Measurements from ENCODE around the gene KCNF1. TPM values are rescaled to one million over a fixed set of nuclear protein-coding genes. Genes with fewer than 3 reads are reported as not detected.

Gene KCNF1
- total RNA-seq, 1 donor from 2014 or later: 7.7 TPM

DNA sequence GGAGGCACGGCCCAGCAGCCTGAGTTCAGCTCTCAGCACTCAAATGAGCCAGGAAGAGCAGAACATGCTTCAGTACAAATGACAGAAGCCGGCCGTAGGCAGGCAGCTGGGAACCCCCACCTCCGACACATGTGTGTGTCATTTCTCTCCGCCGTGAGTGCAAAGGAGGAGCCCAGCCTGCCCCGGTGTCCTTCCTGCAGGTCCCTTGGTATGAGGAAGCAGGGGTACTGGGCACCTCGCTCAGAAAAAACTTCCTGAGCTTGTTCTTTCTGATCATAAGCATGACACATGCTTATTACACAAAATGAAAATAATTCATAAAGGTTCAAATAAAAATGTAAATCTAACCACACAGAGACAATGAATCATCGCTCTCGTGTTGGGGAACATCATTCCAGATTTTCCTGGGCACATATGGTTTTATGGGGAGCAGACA lies 35.3 kb downstream of the KCNF1 start:
- Mint-ChIP-seq H3K27me3 (ENCODE audit: unreplicated experiment) (peaks cover 11% of the 10 kb centered on the region), H3K9me3 (ENCODE audit: unreplicated experiment) (peaks cover 10% of the 10 kb centered on the region), H3K36me3 (ENCODE audit: unreplicated experiment) (peaks cover 19% of the 10 kb centered on the region), H3K27ac (ENCODE audit: unreplicated experiment) (peak overlapping the region; percentile 43), H3K4me3 (ENCODE audit: unreplicated experiment) (no peak overlapping the region), H3K4me1 (ENCODE audit: low read depth, unreplicated experiment) (peaks cover 19% of the 10 kb centered on the region)
- TF ChIP-seq, protein P1, sequence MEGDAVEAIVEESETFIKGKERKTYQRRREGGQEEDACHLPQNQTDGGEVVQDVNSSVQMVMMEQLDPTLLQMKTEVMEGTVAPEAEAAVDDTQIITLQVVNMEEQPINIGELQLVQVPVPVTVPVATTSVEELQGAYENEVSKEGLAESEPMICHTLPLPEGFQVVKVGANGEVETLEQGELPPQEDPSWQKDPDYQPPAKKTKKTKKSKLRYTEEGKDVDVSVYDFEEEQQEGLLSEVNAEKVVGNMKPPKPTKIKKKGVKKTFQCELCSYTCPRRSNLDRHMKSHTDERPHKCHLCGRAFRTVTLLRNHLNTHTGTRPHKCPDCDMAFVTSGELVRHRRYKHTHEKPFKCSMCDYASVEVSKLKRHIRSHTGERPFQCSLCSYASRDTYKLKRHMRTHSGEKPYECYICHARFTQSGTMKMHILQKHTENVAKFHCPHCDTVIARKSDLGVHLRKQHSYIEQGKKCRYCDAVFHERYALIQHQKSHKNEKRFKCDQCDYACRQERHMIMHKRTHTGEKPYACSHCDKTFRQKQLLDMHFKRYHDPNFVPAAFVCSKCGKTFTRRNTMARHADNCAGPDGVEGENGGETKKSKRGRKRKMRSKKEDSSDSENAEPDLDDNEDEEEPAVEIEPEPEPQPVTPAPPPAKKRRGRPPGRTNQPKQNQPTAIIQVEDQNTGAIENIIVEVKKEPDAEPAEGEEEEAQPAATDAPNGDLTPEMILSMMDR (IDR thresholded peaks at IDR 0.05; ENCODE audit: partially characterized antibody, unreplicated experiment): no peak
- DNase-seq: no peak

DNA sequence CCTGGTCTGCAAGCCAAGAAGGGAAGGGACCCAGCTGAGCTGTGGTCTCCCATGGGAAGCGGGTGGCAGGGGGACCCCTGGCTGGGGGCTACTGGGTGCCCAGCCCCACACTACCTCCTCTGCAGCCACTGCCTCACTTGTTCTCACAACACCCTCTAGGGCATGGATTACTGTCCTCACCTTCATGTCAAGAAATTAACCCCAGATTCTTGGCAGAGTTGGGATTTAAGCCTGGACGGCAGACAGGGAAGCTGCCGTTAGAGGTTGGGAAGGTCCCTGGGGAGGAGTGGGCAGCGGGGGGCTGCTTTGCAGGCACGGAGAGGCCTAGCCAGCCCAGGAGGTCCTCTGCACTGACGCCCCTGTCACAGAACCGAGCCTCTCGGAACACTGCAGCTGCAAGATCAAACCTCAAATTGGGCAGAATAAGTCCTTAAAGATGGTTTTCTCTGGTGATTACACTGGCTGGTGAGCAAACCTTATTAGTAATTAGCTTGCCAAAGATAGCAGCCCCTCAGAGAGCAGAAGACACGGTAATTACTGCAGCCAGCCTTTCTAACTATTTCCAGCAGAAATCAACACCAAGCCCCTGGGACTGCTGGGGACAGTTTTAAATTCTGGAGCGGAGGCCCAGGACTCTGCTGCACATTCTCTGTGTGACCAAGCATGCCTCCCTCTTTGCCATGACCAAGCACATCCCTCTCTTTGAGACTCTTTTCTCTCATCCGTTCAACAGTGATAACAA lies 35.9 kb downstream of the KCNF1 start:
- no peak for DNase-seq
- TF ChIP-seq, protein P1 (IDR thresholded peaks at IDR 0.05; ENCODE audit: partially characterized antibody, unreplicated experiment): no peak
- Mint-ChIP-seq H3K4me1 (ENCODE audit: low read depth, unreplicated experiment) (peaks cover 22% of the 10 kb centered on the region), H3K36me3 (ENCODE audit: unreplicated experiment) (peaks cover 19% of the 10 kb centered on the region), H3K9me3 (ENCODE audit: unreplicated experiment) (peaks cover 10% of the 10 kb centered on the region), H3K27me3 (ENCODE audit: unreplicated experiment) (peaks cover 11% of the 10 kb centered on the region), H3K4me3 (ENCODE audit: unreplicated experiment) (peak overlapping the region; percentile 11), H3K27ac (ENCODE audit: unreplicated experiment) (no peak overlapping the region)

DNA sequence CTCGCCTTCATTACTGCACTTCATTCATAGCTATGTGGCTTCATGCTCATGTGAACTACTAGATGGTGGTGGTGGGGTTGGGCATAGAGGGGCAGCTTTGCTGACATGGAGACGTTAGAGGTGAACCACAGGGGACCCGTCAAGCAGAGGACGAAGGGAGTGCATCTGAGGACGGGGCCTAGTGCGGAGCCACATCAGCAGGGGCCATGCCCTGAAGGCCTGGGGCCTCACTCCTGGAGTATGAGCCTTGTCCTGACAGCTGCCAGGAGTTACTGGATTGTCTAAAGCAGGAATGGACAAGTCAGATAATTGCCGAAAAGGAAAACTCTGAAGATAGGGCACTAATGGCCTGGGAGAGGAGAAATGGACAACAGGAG lies 36.4 kb downstream of the KCNF1 start:
- DNase-seq: no peak
- Mint-ChIP-seq H3K27ac (ENCODE audit: unreplicated experiment) (no peak overlapping the region), H3K4me1 (ENCODE audit: low read depth, unreplicated experiment) (peaks cover 25% of the 10 kb centered on the region), H3K36me3 (ENCODE audit: unreplicated experiment) (peaks cover 19% of the 10 kb centered on the region), H3K9me3 (ENCODE audit: unreplicated experiment) (peaks cover 12% of the 10 kb centered on the region), H3K4me3 (ENCODE audit: unreplicated experiment) (peak overlapping the region; percentile 11), H3K27me3 (ENCODE audit: unreplicated experiment) (peaks cover 11% of the 10 kb centered on the region)
- TF ChIP-seq, protein P1 (IDR thresholded peaks at IDR 0.05; ENCODE audit: partially characterized antibody, unreplicated experiment): no peak

DNA sequence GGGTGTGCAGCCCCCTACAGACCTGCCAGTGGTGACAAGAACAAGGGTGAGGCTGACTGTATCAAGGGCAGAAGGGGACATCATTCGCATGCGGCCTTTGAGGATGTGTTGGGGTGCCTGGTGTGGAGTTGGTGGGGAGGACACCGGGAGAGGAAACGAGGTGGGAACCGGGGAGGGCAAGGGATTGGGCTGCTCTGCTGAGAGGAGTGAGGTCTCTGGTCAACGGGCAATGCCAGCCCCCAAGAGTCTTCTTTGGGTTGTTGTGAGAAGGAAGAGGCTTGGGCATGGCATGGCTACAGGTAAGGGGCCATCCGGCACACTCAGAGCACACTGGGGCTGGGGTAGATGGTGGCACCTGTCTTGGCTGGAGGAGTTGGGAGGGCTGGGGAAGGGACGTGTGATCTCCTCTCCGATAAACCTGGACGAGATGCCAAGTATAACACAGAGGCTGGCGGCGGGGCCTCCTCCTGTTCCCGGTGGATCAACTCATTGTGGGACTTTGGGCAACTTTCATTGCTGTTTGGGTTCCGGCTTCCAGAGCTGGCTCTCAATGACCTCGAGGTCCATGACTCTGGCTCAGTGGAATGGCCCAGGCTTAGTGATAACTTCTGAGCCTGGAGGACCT lies 37.0 kb downstream of the KCNF1 start:
- H3K4me3 Mint-ChIP-seq (ENCODE audit: unreplicated experiment): no peak overlapping the region
- TF ChIP-seq, protein P1 (IDR thresholded peaks at IDR 0.05; ENCODE audit: partially characterized antibody, unreplicated experiment): no peak
- no peak for DNase-seq

DNA sequence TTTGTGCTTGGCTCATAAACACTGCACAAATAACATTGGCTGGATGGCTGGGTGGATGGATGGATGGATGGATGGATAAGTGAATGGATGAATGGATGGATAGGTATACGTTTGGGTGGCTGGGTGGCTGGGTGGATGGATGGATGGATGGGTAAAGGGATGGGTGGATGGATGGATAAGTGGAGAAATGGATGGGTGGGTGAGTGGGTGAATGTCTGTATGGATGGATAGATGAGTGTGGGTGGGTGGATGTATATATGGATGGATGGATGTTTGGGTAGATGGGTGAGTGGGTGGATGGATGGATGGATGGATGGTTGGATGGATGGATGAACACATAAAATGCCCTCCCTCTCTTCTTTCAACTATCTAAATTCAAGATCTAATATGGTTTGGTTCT lies 38.1 kb downstream of the KCNF1 start:
- no peak overlapping the region for H3K4me3 Mint-ChIP-seq (ENCODE audit: unreplicated experiment)
- H3K36me3 Mint-ChIP-seq (ENCODE audit: unreplicated experiment): peaks cover 24% of the 10 kb centered on the region
- H3K27me3 Mint-ChIP-seq (ENCODE audit: unreplicated experiment): peaks cover 10% of the 10 kb centered on the region
- no peak for DNase-seq
- H3K27ac Mint-ChIP-seq (ENCODE audit: unreplicated experiment): peak overlapping the region; percentile 13
- H3K9me3 Mint-ChIP-seq (ENCODE audit: unreplicated experiment): peaks cover 12% of the 10 kb centered on the region
- peaks cover 25% of the 10 kb centered on the region for H3K4me1 Mint-ChIP-seq (ENCODE audit: low read depth, unreplicated experiment)
- TF ChIP-seq, protein P1 (IDR thresholded peaks at IDR 0.05; ENCODE audit: partially characterized antibody, unreplicated experiment): no peak

More for the DNA sequence above, 37.0 kb downstream of the KCNF1 start:
- Mint-ChIP-seq H3K27ac (ENCODE audit: unreplicated experiment) (peak overlapping the region; percentile 8), H3K36me3 (ENCODE audit: unreplicated experiment) (peaks cover 24% of the 10 kb centered on the region), H3K9me3 (ENCODE audit: unreplicated experiment) (peaks cover 12% of the 10 kb centered on the region), H3K27me3 (ENCODE audit: unreplicated experiment) (peaks cover 12% of the 10 kb centered on the region), H3K4me1 (ENCODE audit: low read depth, unreplicated experiment) (peaks cover 25% of the 10 kb centered on the region)

Measured in glutamatergic neuron (in vitro differentiated cells).